MM.1S (cell line): Measurements from ENCODE around the gene CRIP2.

ENCODE experiments used
- EZH2 ChIP-seq: fragments of 300-600 bp; sonication (generic); optimal IDR thresholded peaks from 2 replicates; pipeline ENCODE3; 2017; ENCODE audit warnings: low read depth, mild to moderate bottlenecking, antibody characterized with exemption, low read length, mixed read lengths
- EZH2phosphoT487 ChIP-seq: fragments of 300-600 bp; sonication (generic); IDR thresholded peaks from 2 replicates; pipeline ENCODE4 v1.6.1; 2018; ENCODE audit warnings: antibody characterized with exemption, low read length
- TF ChIP-seq, protein P1 (sequence below): fragments of 300-600 bp; sonication (generic); IDR thresholded peaks from 2 replicates; pipeline ENCODE4 v1.5.1; 2016; ENCODE audit warnings: antibody characterized with exemption, low read length, mixed read lengths

DNA sequence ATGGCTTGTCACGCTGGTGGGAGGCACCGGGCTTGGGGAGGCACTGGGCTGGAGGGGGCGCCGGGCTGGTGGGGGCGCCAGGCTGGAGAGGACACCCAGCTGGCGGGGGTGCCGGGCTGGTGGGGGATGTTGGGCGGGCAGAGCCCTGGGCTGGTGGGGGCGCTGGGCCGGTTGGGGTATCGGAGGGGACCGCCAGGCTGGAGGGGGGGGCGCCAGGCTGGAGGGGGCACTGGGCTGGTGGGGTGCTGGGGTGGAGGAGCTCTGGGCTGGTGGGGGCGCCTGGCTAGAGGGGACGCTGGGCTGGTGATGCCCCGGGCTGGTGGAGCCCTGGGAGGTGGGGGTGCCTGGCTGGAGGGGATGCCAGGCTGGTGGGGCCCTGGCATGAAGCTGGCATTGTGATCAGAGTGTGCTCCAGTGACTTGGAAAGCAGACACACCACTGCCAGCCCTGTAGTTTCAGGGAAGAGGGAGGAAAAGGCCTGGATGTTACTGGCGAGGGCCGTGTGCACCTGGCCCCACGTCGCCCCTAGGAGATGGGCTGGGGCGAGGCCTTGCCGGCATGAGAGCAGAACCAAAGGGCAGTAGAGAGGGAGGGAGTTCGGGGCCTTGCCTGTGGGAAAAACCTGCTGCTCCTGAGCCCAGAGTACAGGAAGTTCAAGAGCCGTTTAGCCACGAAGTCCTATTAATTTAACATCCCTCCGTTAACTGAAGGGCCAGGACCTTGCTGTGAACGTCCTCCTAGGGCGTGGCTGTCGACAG, 29.5 kb downstream of the CRIP2 start:
- TF ChIP-seq, protein P1, sequence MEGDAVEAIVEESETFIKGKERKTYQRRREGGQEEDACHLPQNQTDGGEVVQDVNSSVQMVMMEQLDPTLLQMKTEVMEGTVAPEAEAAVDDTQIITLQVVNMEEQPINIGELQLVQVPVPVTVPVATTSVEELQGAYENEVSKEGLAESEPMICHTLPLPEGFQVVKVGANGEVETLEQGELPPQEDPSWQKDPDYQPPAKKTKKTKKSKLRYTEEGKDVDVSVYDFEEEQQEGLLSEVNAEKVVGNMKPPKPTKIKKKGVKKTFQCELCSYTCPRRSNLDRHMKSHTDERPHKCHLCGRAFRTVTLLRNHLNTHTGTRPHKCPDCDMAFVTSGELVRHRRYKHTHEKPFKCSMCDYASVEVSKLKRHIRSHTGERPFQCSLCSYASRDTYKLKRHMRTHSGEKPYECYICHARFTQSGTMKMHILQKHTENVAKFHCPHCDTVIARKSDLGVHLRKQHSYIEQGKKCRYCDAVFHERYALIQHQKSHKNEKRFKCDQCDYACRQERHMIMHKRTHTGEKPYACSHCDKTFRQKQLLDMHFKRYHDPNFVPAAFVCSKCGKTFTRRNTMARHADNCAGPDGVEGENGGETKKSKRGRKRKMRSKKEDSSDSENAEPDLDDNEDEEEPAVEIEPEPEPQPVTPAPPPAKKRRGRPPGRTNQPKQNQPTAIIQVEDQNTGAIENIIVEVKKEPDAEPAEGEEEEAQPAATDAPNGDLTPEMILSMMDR: no peak
- TF ChIP-seq EZH2 (no peak), EZH2phosphoT487 (no peak)
